Naive B cell (primary cell): ENCODE data around the gene CCSER1. TPM values are rescaled to one million over a fixed set of nuclear protein-coding genes. Genes with fewer than 3 reads are reported as not detected.

Experiments
- ATAC-seq, 2 donors: fragments of 150-1000 bp; cut with Tn5 transposase; 2 replicates each; pipeline ENCODE4 v1.10.0; 2021; ENCODE audit warnings: low read depth in 2 of 2, mild to moderate bottlenecking in 2 of 2, moderate library complexity in 2 of 2
- DNase-seq: peaks from one replicate; pipeline ENCODE4 v3.0.0; 2022
- H3K27ac Mint-ChIP-seq, 6 donors: one replicate each; pipeline ENCODE4 v1.8.0; 2020 to 2022; ENCODE audit warnings: mild to moderate bottlenecking in 6 of 6, mixed read lengths in 6 of 6, moderate library complexity in 5 of 6, inconsistent platforms in 2 of 6
- H3K27me3 Mint-ChIP-seq, 3 donors: one replicate each; pipeline ENCODE4 v1.8.0; 2021 to 2022; ENCODE audit warnings: mixed read lengths in 3 of 3, mild to moderate bottlenecking in 1 of 3
- H3K36me3 Mint-ChIP-seq, 2 donors: one replicate each; pipeline ENCODE4 v1.8.0; 2020 to 2022; ENCODE audit warnings: mixed read lengths in 2 of 2, inconsistent platforms in 1 of 2, mild to moderate bottlenecking in 1 of 2
- H3K4me1 Mint-ChIP-seq, 3 donors: one replicate each; pipeline ENCODE4 v1.8.0; 2020 to 2022; ENCODE audit warnings: mixed read lengths in 3 of 3, inconsistent platforms in 1 of 3, mild to moderate bottlenecking in 1 of 3, moderate library complexity in 1 of 3
- H3K4me3 Mint-ChIP-seq, 8 donors: one replicate each; pipeline ENCODE4 v1.8.0; 2020 to 2022; ENCODE audit warnings: mild to moderate bottlenecking in 8 of 8, mixed read lengths in 8 of 8, moderate library complexity in 8 of 8, inconsistent platforms in 2 of 8
- H3K9me3 Mint-ChIP-seq, 7 donors: one replicate each; pipeline ENCODE4 v1.8.0; 2020 to 2022; ENCODE audit warnings: mixed read lengths in 7 of 7, mild to moderate bottlenecking in 5 of 7, inconsistent platforms in 2 of 7, moderate library complexity in 1 of 7
- polyA plus RNA-seq, 6 donors: library from polyadenylated mRNA; unstranded; fragments of 300-500 nt; fragmentation: Illumina TruSeq; gene quantifications; one replicate each; pipeline ENCODE4 v1.2.3, GENCODE V29; 2021; ENCODE audit warnings: low read depth in 6 of 6

Gene CCSER1
- polyA plus RNA-seq, 6 donors from 2014 or later, result 4.4 to 16.4 (median 14.9) TPM; not detected in 1

DNA sequence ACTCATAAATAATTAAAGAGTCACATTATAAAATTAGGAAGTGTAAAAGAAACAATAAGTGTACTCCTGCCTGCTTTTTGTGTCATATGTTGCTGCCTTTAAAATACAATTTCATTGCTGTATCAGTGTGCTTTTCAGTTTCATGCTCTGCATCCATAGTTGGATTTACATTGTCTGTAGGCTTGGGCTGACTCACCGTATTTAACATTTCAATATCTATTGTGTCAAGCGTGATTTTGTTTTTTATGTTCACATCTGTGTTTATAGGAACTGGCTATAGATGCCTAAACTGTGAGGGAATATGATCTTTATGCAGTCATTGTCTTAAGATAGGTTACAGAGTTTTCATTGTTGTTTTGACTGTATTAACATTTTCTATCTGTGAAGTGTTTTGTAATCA is 18.1 kb downstream of the CCSER1 start:
- ATAC-seq, result no peak
- H3K27me3 Mint-ChIP-seq, result no peaks in the 10 kb centered on the region
- no peak for DNase-seq
- no peaks in the 10 kb centered on the region for H3K9me3 Mint-ChIP-seq
- no peaks in the 10 kb centered on the region for H3K36me3 Mint-ChIP-seq
- H3K4me1 Mint-ChIP-seq, result peaks cover 0 to 4% (median 0%) of the 10 kb centered on the region in 3 donors
- H3K27ac Mint-ChIP-seq, result peak overlapping the region in 1 of 6 donors; percentile 15
- no peak overlapping the region for H3K4me3 Mint-ChIP-seq

DNA sequence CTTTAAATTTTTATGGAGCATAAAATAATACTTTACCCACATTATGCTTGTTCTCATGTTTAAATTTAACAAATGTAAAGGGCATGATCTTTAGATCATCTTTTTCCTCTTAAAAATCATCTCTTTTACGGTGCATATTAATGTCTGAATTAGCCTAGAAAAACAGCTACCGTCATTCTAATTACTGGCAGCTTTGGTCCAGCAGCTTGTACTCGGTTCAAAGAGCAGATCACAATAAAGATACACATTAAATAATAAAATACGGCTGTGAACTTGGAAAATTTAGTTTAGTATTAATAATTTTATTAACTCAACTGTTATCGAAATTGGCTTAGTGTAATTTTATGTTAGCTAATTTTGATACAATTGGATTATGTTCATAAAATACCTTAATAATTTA is 19.1 kb downstream of the CCSER1 start:
- no peaks in the 10 kb centered on the region for H3K36me3 Mint-ChIP-seq
- H3K4me1 Mint-ChIP-seq, result peaks cover 0 to 4% (median 0%) of the 10 kb centered on the region in 3 donors
- no peaks in the 10 kb centered on the region for H3K27me3 Mint-ChIP-seq
- no peaks in the 10 kb centered on the region for H3K9me3 Mint-ChIP-seq
- H3K27ac Mint-ChIP-seq, result no peak overlapping the region
- H3K4me3 Mint-ChIP-seq, result no peak overlapping the region
- DNase-seq (no peak), ATAC-seq (no peak)

GRCh38 chr4:90148574-90149148 is 21.5 kb downstream of the CCSER1 start:
- Mint-ChIP-seq H3K27ac (no peak overlapping the region), H3K4me3 (no peak overlapping the region), H3K36me3 (peaks cover 4 to 7% of the 10 kb centered on the region in 2 donors), H3K9me3 (peaks cover 0 to 6% (median 0%) of the 10 kb centered on the region in 7 donors), H3K4me1 (peaks cover 0 to 9% (median 0%) of the 10 kb centered on the region in 3 donors), H3K27me3 (no peaks in the 10 kb centered on the region)
- DNase-seq (no peak), ATAC-seq (no peak)

GRCh38 chr4:90152024-90152423 is 24.8 kb downstream of the CCSER1 start:
- H3K4me1 Mint-ChIP-seq, result peaks cover 0 to 10% (median 5%) of the 10 kb centered on the region in 3 donors
- ATAC-seq, result no peak
- peaks cover 4 to 7% of the 10 kb centered on the region in 2 donors for H3K36me3 Mint-ChIP-seq
- H3K4me3 Mint-ChIP-seq, result no peak overlapping the region
- DNase-seq, result no peak
- peaks cover 0 to 11% (median 4%) of the 10 kb centered on the region in 7 donors for H3K9me3 Mint-ChIP-seq
- no peak overlapping the region for H3K27ac Mint-ChIP-seq
- H3K27me3 Mint-ChIP-seq, result no peaks in the 10 kb centered on the region

GRCh38 chr4:90159193-90159592 is 32.0 kb downstream of the CCSER1 start:
- DNase-seq (no peak), ATAC-seq (no peak)
- H3K27ac Mint-ChIP-seq, result no peak overlapping the region
- H3K4me3 Mint-ChIP-seq, result no peak overlapping the region
- peaks cover 7 to 34% (median 24%) of the 10 kb centered on the region in 3 donors for H3K4me1 Mint-ChIP-seq
- H3K36me3 Mint-ChIP-seq, result no peaks in the 10 kb centered on the region
- H3K9me3 Mint-ChIP-seq, result peaks cover 0 to 14% (median 4%) of the 10 kb centered on the region in 7 donors
- H3K27me3 Mint-ChIP-seq, result no peaks in the 10 kb centered on the region

GRCh38 chr4:90160044-90160443 is 32.9 kb downstream of the CCSER1 start:
- Mint-ChIP-seq H3K27ac (peak overlapping the region in 1 of 6 donors; percentile 22), H3K9me3 (peaks cover 0 to 12% (median 4%) of the 10 kb centered on the region in 7 donors)

DNA sequence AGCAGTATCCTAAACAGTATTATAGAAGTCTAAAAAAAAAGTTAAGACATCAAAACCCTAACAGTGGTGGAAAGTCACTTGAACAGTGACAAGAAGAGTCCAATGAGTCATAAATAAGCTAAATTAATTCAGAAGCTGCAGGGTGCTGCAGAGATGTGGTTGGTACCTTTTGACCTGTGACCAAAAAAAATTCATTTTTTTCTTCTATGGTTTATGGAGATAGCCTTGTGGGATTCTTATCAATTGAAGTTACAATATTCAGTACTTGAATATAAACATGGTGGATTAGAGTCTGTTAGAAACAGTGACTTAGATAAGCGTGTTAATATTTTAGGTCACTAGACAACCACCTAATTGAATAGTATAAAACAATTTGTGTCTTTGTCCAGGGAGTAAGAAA is 35.4 kb downstream of the CCSER1 start:
- ATAC-seq (no peak), DNase-seq (no peak)
- Mint-ChIP-seq H3K4me1 (peaks cover 7 to 35% (median 33%) of the 10 kb centered on the region in 3 donors), H3K9me3 (peaks cover 0 to under 1% (median 0%) of the 10 kb centered on the region in 7 donors), H3K27me3 (no peaks in the 10 kb centered on the region), H3K4me3 (no peak overlapping the region), H3K27ac (no peak overlapping the region), H3K36me3 (no peaks in the 10 kb centered on the region)

More at GRCh38 chr4:90160044-90160443, 32.9 kb downstream of the CCSER1 start:
- Mint-ChIP-seq H3K27me3 (no peaks in the 10 kb centered on the region), H3K4me1 (peaks cover 7 to 39% (median 32%) of the 10 kb centered on the region in 3 donors), H3K4me3 (no peak overlapping the region), H3K36me3 (no peaks in the 10 kb centered on the region)
- ATAC-seq (no peak), DNase-seq (no peak)

GRCh38 chr4:90163872-90164271 is 36.7 kb downstream of the CCSER1 start:
- no peaks in the 10 kb centered on the region for H3K9me3 Mint-ChIP-seq
- no peaks in the 10 kb centered on the region for H3K36me3 Mint-ChIP-seq
- H3K27me3 Mint-ChIP-seq, result no peaks in the 10 kb centered on the region
- no peak for DNase-seq
- H3K27ac Mint-ChIP-seq, result peak overlapping the region in 1 of 6 donors; percentile 55
- H3K4me3 Mint-ChIP-seq, result no peak overlapping the region
- peaks cover 7 to 35% (median 30%) of the 10 kb centered on the region in 3 donors for H3K4me1 Mint-ChIP-seq
- ATAC-seq, result no peak

- Mint-ChIP-seq H3K36me3 (peaks cover 0 to 13% of the 10 kb centered on the region in 2 donors), H3K4me3 (no peak overlapping the region), H3K27ac (no peak overlapping the region), H3K9me3 (peaks cover 2 to 5% (median 3%) of the 10 kb centered on the region in 7 donors), H3K4me1 (peaks cover 0 to 23% (median 15%) of the 10 kb centered on the region in 3 donors), H3K27me3 (no peaks in the 10 kb centered on the region)
- DNase-seq, result no peak
- no peak for ATAC-seq
Measured at GRCh38 chr4:90165883-90166282, 38.7 kb downstream of the CCSER1 start.

DNA sequence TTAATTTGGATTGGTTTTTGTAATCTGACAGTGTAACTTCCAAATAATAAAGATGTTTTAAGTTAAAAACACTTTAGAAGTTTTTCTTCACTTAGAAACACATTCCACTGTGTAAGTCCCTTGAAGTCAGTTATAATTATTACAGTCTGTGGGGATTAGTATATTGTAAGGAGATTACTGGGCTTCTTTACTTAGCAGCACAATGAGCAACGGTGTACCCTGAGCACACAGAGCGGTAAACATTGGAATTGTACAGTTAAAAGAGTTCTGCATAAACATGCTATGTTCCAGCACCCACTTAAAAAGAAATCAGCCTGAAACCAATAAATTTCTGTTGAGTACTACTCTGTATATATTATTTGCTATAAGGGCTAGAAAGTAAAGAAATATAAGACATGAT is 44.3 kb downstream of the CCSER1 start:
- no peak for ATAC-seq
- Mint-ChIP-seq H3K36me3 (peaks cover 0 to 13% of the 10 kb centered on the region in 2 donors), H3K27ac (no peak overlapping the region), H3K27me3 (no peaks in the 10 kb centered on the region), H3K4me1 (peaks cover 0 to 6% (median 0%) of the 10 kb centered on the region in 3 donors), H3K4me3 (no peak overlapping the region), H3K9me3 (peaks cover 2 to 5% (median 3%) of the 10 kb centered on the region in 7 donors)
- no peak for DNase-seq

- no peak overlapping the region for H3K4me3 Mint-ChIP-seq
- H3K36me3 Mint-ChIP-seq, result peaks cover 0 to 11% of the 10 kb centered on the region in 2 donors
- no peaks in the 10 kb centered on the region for H3K27me3 Mint-ChIP-seq
- peaks cover 0 to 5% (median 1%) of the 10 kb centered on the region in 3 donors for H3K4me1 Mint-ChIP-seq
- DNase-seq (no peak), ATAC-seq (no peak)
- no peak overlapping the region for H3K27ac Mint-ChIP-seq
- H3K9me3 Mint-ChIP-seq, result peaks cover 2 to 5% (median 3%) of the 10 kb centered on the region in 7 donors
Measured at GRCh38 chr4:90174621-90175023, 47.4 kb downstream of the CCSER1 start.

DNA sequence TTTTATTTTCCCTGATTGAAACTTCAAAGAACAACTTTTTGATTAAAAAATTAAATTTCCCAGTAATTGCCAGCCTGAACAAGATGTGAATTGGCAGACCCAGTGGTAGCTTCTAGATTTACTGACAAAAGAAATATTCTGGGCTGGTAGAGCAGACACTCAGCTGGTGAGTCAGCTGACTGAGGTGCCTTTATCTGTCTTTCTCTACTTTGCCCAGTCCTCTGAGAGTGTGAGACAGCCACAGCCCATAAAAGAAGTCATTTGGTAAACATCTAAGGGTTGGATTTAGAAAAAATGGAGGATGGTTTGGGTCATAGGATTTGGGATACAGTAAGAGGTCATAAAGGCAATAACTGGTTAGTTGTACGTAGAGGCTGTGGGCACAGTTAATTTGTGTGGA is 54.5 kb downstream of the CCSER1 start:
- Mint-ChIP-seq H3K4me3 (no peak overlapping the region), H3K27me3 (no peaks in the 10 kb centered on the region), H3K4me1 (peaks cover 0 to 36% (median 12%) of the 10 kb centered on the region in 3 donors), H3K36me3 (no peaks in the 10 kb centered on the region), H3K27ac (no peak overlapping the region), H3K9me3 (no peaks in the 10 kb centered on the region)
- no peak for ATAC-seq
- DNase-seq, result no peak

DNA sequence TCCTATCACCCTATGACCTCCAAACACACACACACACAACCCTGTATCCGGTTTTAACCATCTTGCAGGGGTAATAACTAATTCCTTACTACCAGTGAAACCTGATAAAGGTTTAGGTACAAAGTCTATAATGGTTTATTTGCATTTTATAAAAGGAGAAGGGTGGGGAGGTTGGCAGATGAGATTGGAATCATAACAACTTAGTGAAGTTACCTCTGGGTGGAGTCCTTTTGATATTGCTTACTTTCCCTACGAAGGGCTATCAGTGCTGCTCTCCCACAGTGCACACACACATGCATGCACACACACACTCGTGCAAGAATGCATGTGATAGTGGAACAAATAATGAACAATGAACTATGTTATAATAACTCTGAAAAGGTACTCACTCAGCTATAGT is 56.1 kb downstream of the CCSER1 start:
- Mint-ChIP-seq H3K9me3 (no peaks in the 10 kb centered on the region), H3K27me3 (no peaks in the 10 kb centered on the region), H3K27ac (peak overlapping the region in 1 of 6 donors; percentile 22), H3K36me3 (no peaks in the 10 kb centered on the region), H3K4me1 (peaks cover 0 to 40% (median 23%) of the 10 kb centered on the region in 3 donors), H3K4me3 (no peak overlapping the region)
- ATAC-seq, result no peak
- DNase-seq, result no peak

GRCh38 chr4:90184560-90184959 is 57.4 kb downstream of the CCSER1 start:
- ATAC-seq, result no peak
- Mint-ChIP-seq H3K4me3 (no peak overlapping the region), H3K9me3 (no peaks in the 10 kb centered on the region), H3K4me1 (peaks cover 0 to 45% (median 24%) of the 10 kb centered on the region in 3 donors), H3K27me3 (no peaks in the 10 kb centered on the region), H3K36me3 (no peaks in the 10 kb centered on the region), H3K27ac (no peak overlapping the region)
- DNase-seq, result no peak
